Mesothelial cell of epicardium (in vitro differentiated cells): Measurements from ENCODE around the gene KISS1R. TPM values are rescaled to one million over a fixed set of nuclear protein-coding genes. Genes with fewer than 3 reads are reported as not detected.

Experiments
- DNase-seq, 2 experiments: peaks; one replicate each; pipeline ENCODE4 v3.0.0; 2021; ENCODE audit warnings: low spot score in 2 of 2; ENCODE audit not compliant: unreplicated experiment in 2 of 2
- H3K27ac Mint-ChIP-seq: 2 replicates; pipeline ENCODE4 v1.8.0; 2021; ENCODE audit warnings: mixed read lengths
- H3K27me3 Mint-ChIP-seq: 2 replicates; pipeline ENCODE4 v1.8.0; 2021; ENCODE audit warnings: low read depth, mixed read lengths
- H3K36me3 Mint-ChIP-seq: 2 replicates; pipeline ENCODE4 v1.8.0; 2021; ENCODE audit warnings: mixed read lengths
- H3K4me1 Mint-ChIP-seq: 2 replicates; pipeline ENCODE4 v1.8.0; 2021; ENCODE audit warnings: mixed read lengths
- H3K4me3 Mint-ChIP-seq: 2 replicates; pipeline ENCODE4 v1.8.0; 2021; ENCODE audit warnings: mild to moderate bottlenecking, moderate library complexity, mixed read lengths
- H3K9me3 Mint-ChIP-seq: 2 replicates; pipeline ENCODE4 v1.8.0; 2021; ENCODE audit warnings: mixed read lengths
- total RNA-seq: library from RNA; stranded (reverse); gene quantifications from 3 replicates; pipeline ENCODE4 v1.2.1, GENCODE V29; 2021
- TF ChIP-seq, protein P1 (sequence below): fragments of 200-600 bp; sonication (generic); IDR thresholded peaks from one replicate; pipeline ENCODE4 v1.5.0; 2021; ENCODE audit warnings: antibody characterized with exemption; ENCODE audit not compliant: unreplicated experiment

KISS1R gene
- total RNA-seq, 1 donor from 2014 or later: 1.5 TPM

DNA sequence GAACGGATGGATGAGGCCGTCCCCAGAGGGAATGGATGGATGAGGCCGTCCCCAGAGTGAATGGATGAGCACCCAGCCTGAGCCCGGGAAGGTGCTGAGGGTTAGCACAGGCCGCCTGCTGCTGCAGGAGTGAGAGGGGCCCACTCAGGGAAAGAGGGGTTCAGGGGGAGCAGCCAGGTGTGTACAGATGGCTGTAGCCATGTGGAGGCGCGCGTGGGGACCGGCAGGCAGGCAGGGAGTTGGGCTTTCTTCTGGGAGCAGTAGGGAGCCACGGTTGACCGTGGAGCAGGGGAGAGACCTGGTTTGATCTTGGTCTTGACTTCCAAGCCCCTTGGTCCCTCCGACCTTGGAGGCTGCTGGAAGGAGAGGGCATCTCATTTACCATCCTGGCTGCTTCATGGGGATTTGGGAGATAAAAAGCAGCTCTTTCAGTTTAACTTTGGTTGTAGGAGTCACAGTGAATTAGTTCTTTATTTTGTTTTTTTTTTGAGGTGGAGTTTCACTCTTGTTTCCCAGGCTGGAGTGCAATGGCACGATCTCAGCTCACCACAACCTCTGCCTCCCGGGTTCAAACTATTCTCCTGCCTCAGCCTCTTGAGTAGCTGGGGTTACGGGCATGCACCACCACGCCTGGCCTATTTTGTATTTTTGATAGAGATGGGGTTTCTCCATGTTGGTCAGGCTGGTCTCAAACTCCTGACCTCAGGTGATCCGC lies 33.4 kb downstream of the KISS1R start:
- TF ChIP-seq, protein P1, sequence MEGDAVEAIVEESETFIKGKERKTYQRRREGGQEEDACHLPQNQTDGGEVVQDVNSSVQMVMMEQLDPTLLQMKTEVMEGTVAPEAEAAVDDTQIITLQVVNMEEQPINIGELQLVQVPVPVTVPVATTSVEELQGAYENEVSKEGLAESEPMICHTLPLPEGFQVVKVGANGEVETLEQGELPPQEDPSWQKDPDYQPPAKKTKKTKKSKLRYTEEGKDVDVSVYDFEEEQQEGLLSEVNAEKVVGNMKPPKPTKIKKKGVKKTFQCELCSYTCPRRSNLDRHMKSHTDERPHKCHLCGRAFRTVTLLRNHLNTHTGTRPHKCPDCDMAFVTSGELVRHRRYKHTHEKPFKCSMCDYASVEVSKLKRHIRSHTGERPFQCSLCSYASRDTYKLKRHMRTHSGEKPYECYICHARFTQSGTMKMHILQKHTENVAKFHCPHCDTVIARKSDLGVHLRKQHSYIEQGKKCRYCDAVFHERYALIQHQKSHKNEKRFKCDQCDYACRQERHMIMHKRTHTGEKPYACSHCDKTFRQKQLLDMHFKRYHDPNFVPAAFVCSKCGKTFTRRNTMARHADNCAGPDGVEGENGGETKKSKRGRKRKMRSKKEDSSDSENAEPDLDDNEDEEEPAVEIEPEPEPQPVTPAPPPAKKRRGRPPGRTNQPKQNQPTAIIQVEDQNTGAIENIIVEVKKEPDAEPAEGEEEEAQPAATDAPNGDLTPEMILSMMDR: no peak
- Mint-ChIP-seq H3K27ac (peak overlapping the region; percentile 94), H3K9me3 (no peaks in the 10 kb centered on the region), H3K4me3 (no peak overlapping the region), H3K4me1 (peaks cover 32% of the 10 kb centered on the region), H3K27me3 (no peaks in the 10 kb centered on the region), H3K36me3 (no peaks in the 10 kb centered on the region)
- DNase-seq: no peak

DNA sequence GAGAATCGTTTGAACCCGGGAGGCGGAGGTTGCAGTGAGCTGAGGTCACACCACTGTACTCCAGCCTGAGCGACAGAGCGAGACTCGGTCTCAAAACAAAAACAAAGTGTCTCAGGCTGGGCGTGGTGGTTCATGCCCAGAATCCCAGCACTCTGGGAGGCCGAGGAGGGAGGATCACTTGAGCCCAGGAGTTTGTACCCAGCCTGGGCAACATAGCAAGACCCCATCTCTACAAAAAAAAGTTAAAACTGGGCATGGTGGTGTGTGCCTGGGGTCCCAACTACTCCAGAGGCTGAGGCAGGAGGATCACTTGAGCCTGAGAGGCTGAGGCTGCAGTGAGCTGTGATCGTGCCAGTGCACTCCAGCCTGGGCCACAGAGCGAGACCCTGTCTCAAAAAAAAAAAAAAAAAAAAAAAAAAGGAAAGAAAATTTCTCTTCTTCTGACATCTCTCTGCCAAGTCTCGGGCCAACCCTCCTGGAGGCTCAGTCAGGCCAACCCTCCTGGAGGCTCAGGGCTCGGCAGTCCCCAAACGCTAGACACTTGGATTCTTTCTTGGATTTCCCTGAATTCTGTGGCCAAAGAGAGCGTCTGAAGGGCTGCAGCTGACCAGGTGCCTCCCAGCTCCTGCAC lies 35.0 kb downstream of the KISS1R start:
- DNase-seq: no peak
- H3K4me3 Mint-ChIP-seq: peak overlapping the region; percentile 45
- TF ChIP-seq, protein P1: no peak

DNA sequence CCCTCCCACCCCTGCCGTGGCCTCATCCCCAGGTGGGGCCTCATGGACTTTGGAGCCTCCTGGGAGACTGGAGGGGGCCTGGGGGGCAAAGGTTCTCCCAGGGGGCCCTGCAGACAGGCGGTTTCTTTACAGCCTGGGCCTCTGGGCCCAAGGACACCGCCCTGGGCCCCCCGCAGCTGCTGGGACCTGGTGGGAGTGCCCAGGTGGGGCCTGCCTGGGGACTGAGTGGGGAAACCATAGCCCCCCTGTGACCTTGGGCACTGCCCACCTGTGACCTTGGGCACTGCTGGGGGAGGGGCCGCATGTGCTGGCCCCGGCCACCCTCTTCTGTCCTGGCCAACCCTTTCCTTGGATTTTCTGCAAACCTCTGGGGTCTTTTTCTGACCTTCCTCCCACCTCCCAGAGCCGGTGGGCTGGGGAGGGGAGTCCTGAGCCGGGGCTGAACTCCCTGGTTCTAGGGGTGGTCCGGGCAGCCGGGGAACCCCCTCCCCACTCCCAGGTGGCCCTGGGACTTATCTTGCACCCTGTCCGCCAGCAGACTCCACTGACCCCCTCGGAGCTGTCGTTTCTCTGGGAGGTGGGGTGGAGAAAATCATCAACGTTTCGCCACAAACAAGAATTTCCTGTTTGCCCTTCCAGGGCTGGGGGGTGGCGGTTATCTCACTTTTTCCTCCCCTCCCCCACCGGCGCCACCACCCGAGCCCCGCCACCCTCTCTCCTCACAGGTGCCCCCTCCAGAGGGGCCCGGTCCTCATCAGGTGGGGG lies 35.7 kb downstream of the KISS1R start:
- H3K4me1 Mint-ChIP-seq: peaks cover 52% of the 10 kb centered on the region
- TF ChIP-seq, protein P1: no peak
- no peaks in the 10 kb centered on the region for H3K27me3 Mint-ChIP-seq
- H3K36me3 Mint-ChIP-seq: no peaks in the 10 kb centered on the region
- DNase-seq: no peak
- no peaks in the 10 kb centered on the region for H3K9me3 Mint-ChIP-seq
- H3K27ac Mint-ChIP-seq: peak overlapping the region; percentile 93
- peak overlapping the region; percentile 53 for H3K4me3 Mint-ChIP-seq

More for the DNA sequence above, 35.0 kb downstream of the KISS1R start:
- H3K36me3 Mint-ChIP-seq: no peaks in the 10 kb centered on the region
- no peaks in the 10 kb centered on the region for H3K27me3 Mint-ChIP-seq
- no peaks in the 10 kb centered on the region for H3K9me3 Mint-ChIP-seq
- peak overlapping the region; percentile 94 for H3K27ac Mint-ChIP-seq
- peaks cover 46% of the 10 kb centered on the region for H3K4me1 Mint-ChIP-seq

DNA sequence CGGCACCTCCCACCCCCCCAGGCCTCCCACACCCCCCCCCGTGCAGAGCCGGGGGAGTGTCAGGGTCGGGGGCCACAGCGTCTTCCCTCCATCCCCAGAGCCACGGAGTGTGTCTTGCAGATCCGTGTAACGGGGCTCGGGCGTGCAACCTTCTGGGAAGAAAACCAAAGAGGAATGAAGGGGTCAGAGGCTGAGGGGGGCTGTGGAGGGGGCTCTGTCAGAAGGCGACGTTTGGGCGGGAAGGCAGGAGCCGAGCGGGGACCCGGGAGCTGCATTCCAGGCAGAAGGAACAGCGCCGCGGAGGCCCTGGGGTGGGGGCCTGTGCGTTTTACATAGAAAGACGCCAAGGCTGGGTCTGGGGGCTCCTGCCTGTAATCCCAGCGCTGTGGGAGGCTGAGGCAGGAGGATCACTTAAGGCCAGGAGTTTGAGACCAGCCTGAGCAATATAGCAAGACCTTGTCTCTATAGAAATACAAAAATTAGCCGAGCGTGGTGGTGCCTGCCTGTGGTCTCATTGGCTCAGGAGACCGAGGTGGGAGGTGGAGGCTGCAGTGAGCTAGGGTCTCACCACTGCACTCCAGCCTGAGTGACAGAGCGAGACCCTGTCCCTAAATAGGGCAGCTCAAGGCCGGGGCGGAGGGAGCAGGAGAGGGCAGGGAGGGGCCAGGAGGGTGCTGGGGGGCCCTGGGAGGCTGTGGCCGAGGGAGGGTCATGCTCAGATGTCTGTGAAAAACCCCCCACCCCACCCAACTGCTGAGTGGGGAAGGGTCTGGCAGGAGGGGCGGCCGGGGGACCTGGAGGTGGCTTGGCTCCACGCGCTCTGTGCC lies 36.5 kb downstream of the KISS1R start:
- DNase-seq: no peak
- peak overlapping the region; percentile 45 for H3K4me3 Mint-ChIP-seq
- H3K9me3 Mint-ChIP-seq: no peaks in the 10 kb centered on the region
- H3K27ac Mint-ChIP-seq: peak overlapping the region; percentile 98
- no peaks in the 10 kb centered on the region for H3K36me3 Mint-ChIP-seq
- TF ChIP-seq, protein P1: no peak
- no peaks in the 10 kb centered on the region for H3K27me3 Mint-ChIP-seq
- peaks cover 53% of the 10 kb centered on the region for H3K4me1 Mint-ChIP-seq

DNA sequence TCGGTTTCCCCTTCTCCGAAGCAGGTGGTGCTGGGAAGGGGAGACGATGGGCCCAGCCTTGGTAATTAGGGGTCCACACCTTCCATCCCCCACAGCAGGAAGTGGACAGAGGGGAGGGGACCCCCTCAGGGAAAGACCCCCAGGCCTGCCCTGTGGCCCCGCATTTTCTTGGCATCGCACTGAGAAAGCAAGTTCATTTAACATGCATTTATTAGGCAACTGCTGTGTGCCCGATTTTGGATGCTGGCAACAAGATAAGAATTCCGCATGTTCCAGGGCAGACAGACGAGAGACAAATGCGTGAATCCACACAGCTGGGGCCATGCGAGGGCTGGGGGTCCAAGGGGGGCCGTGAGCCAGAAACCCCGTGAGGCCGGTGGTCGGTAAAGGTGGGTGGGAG lies 37.1 kb downstream of the KISS1R start:
- TF ChIP-seq, protein P1: no peak
- Mint-ChIP-seq H3K27me3 (no peaks in the 10 kb centered on the region), H3K4me1 (peaks cover 58% of the 10 kb centered on the region), H3K27ac (peak overlapping the region; percentile 98), H3K9me3 (no peaks in the 10 kb centered on the region), H3K4me3 (peak overlapping the region; percentile 41), H3K36me3 (peaks cover 3% of the 10 kb centered on the region)
- DNase-seq: no peak
